Thyroid gland (tissue), 4 donors: ENCODE results near the gene TUBB. TPM values are rescaled to one million over a fixed set of nuclear protein-coding genes. Genes with fewer than 3 reads are reported as not detected.

Source experiments
- DNase-seq, 2 donors: peaks; one replicate each; pipeline ENCODE4 v3.0.0-alpha.2; 2019
- H3K27ac ChIP-seq, 3 donors: fragments of 200-600 bp; sonication (generic); 1 replicate in 2 of 3; 2 replicates in 1 of 3; pipeline ENCODE4 v1.5.1; 2016 to 2019; ENCODE audit warnings: mild to moderate bottlenecking in 1 of 3, moderate library complexity in 1 of 3
- H3K27me3 ChIP-seq: fragments of 200-600 bp; sonication (generic); one replicate; pipeline ENCODE4 v1.5.1; 2019
- H3K36me3 ChIP-seq, 2 donors: fragments of 200-600 bp; sonication (generic); one replicate each; pipeline ENCODE4 v1.5.1; 2016 to 2019
- H3K4me1 ChIP-seq, 2 donors: fragments of 200-600 bp; sonication (generic); one replicate each; pipeline ENCODE4 v1.5.1; 2017 to 2019
- H3K4me3 ChIP-seq, 3 donors: fragments of 200-600 bp; sonication (generic); replicated peaks in 1 of 3; 1 replicate in 2 of 3; 2 replicates in 1 of 3; pipeline ENCODE4 v1.5.1; 2016; ENCODE audit warnings: mild to moderate bottlenecking in 1 of 3
- H3K9me3 ChIP-seq: fragments of 200-600 bp; sonication (generic); one replicate; pipeline ENCODE4 v1.5.1; 2017
- CTCF ChIP-seq, 6 experiments: fragments of 200-600 bp in 3 of 6; fragments of 450-650 bp in 3 of 6; sonication (generic) in 3 of 6; IDR thresholded peaks; one replicate each; pipeline ENCODE4 v1.5.1; 2016 to 2019; ENCODE audit warnings: antibody characterized with exemption in 6 of 6, mild to moderate bottlenecking in 2 of 6, inconsistent platforms in 1 of 6, moderate library complexity in 1 of 6
- POLR2A ChIP-seq, 2 donors: fragments of 450-650 bp; IDR thresholded peaks; one replicate each; pipeline ENCODE4 v1.6.1; 2017; ENCODE audit warnings: antibody characterized with exemption in 2 of 2, mild to moderate bottlenecking in 2 of 2, moderate library complexity in 1 of 2
- WGBS, 2 donors: methylation state at CpG; one replicate each; pipeline ENCODE4 v1.1.5; 2017; 5-methylcytosine and 5-hydroxymethylcytosine counted together
- intact Hi-C: fragments of 100-400 bp; cut with DNase I; formaldehyde crosslinking; loops from one replicate; pipeline ENCODE4 v1.15.1; 2023
- total RNA-seq, 4 donors: library from RNA; depleted of rRNA; stranded (reverse); fragments of >200 nt; gene quantifications; one replicate each; pipeline ENCODE4 v1.2.3, GENCODE V29; 2016

TUBB gene
- total RNA-seq, 4 donors from 2014 or later, result 162 to 441 (median 269) TPM

- peaks cover 18 to 22% of the 10 kb centered on the region in 2 donors for H3K4me1 ChIP-seq
- no peaks in the 10 kb centered on the region for H3K9me3 ChIP-seq
- peaks cover 3 to 5% of the 10 kb centered on the region in 2 donors for H3K36me3 ChIP-seq
- intact Hi-C loops, result no loop called here
- H3K27me3 ChIP-seq, result no peaks in the 10 kb centered on the region
- WGBS, 2 donors, result 69 to 81% methylated on average over 5 of the region's 5 CpGs
- no peak for DNase-seq
- no peak for TF ChIP-seq CTCF (IDR thresholded peaks at IDR 0.05)
- TF ChIP-seq POLR2A (IDR thresholded peaks at IDR 0.05), result no peak
- no peak overlapping the region for H3K4me3 ChIP-seq
- peak overlapping the region; percentile 75 to 97 (median 82) for H3K27ac ChIP-seq
These were observed 23.7 kb upstream of the TUBB start for GRCh38 chr6:30696432-30696831.

GRCh38 chr6:30700340-30700739, 19.8 kb upstream of the TUBB start:
- peaks cover 17 to 20% of the 10 kb centered on the region in 2 donors for H3K36me3 ChIP-seq
- WGBS, 2 donors, result 62 to 64% methylated on average over 4 of the region's 4 CpGs

GRCh38 chr6:30703011-30703410, 17.1 kb upstream of the TUBB start:
- TF ChIP-seq CTCF (IDR thresholded peaks at IDR 0.05) (no peak), POLR2A (IDR thresholded peaks at IDR 0.05) (no peak)
- Histone ChIP-seq H3K36me3 (peaks cover 17 to 31% of the 10 kb centered on the region in 2 donors), H3K9me3 (no peaks in the 10 kb centered on the region), H3K4me1 (no peaks in the 10 kb centered on the region), H3K4me3 (no peak overlapping the region), H3K27me3 (no peaks in the 10 kb centered on the region), H3K27ac (no peak overlapping the region)
- WGBS, 2 donors, result 94 to 96% methylated on average over 5 to 10 of the region's 10 CpGs
- no peak for DNase-seq
- intact Hi-C loops, result no loop called here

More at GRCh38 chr6:30700340-30700739, 19.8 kb upstream of the TUBB start:
- intact Hi-C loops, result no loop called here
- peaks cover 7 to 11% of the 10 kb centered on the region in 2 donors for H3K4me1 ChIP-seq
- TF ChIP-seq CTCF (IDR thresholded peaks at IDR 0.05), result no peak
- no peak for TF ChIP-seq POLR2A (IDR thresholded peaks at IDR 0.05)
- H3K4me3 ChIP-seq, result no peak overlapping the region
- DNase-seq, result no peak
- H3K27me3 ChIP-seq, result no peaks in the 10 kb centered on the region
- no peaks in the 10 kb centered on the region for H3K9me3 ChIP-seq
- H3K27ac ChIP-seq, result no peak overlapping the region

GRCh38 chr6:30703821-30704220, 16.3 kb upstream of the TUBB start:
- no peak overlapping the region for H3K27ac ChIP-seq
- H3K9me3 ChIP-seq, result no peaks in the 10 kb centered on the region
- intact Hi-C loops, result no loop called here
- H3K4me3 ChIP-seq, result no peak overlapping the region
- H3K36me3 ChIP-seq, result peaks cover 17 to 32% of the 10 kb centered on the region in 2 donors
- no peaks in the 10 kb centered on the region for H3K4me1 ChIP-seq
- WGBS, 2 donors, result 98 to 99% methylated on average over 4 of the region's 4 CpGs
- TF ChIP-seq CTCF (IDR thresholded peaks at IDR 0.05) (no peak), POLR2A (IDR thresholded peaks at IDR 0.05) (no peak)
- no peaks in the 10 kb centered on the region for H3K27me3 ChIP-seq
- DNase-seq, result no peak

- H3K36me3 ChIP-seq, result peaks cover 17 to 35% of the 10 kb centered on the region in 2 donors
These were observed 14.5 kb upstream of the TUBB start for GRCh38 chr6:30705620-30706019.

More at GRCh38 chr6:30705620-30706019, 14.5 kb upstream of the TUBB start:
- Histone ChIP-seq H3K27ac (no peak overlapping the region), H3K27me3 (no peaks in the 10 kb centered on the region), H3K9me3 (no peaks in the 10 kb centered on the region), H3K4me1 (no peaks in the 10 kb centered on the region), H3K4me3 (no peak overlapping the region)
- DNase-seq, result no peak
- intact Hi-C loops, result no loop called here
- 93 to 94% methylated on average over 4 of the region's 4 CpGs for WGBS, 2 donors
- no peak for TF ChIP-seq POLR2A (IDR thresholded peaks at IDR 0.05)
